ENCODE measurements around the gene CD47. TPM values are rescaled to one million over a fixed set of nuclear protein-coding genes. Genes with fewer than 3 reads are reported as not detected.

The CD47 gene
- total RNA-seq, 1 donor from 2014 or later: 102 TPM

- Mint-ChIP-seq H3K27ac (peak overlapping the region; percentile 7), H3K36me3 (peaks cover 2% of the 10 kb centered on the region), H3K4me3 (no peak overlapping the region), H3K9me3 (peaks cover 7% of the 10 kb centered on the region), H3K4me1 (peaks cover 16% of the 10 kb centered on the region), H3K27me3 (ENCODE audit: insufficient read depth, low read depth) (peaks cover 4% of the 10 kb centered on the region)
- Histone ChIP-seq H3K27ac (no peak overlapping the region), H3K79me2 (ENCODE audit: low read depth) (no peaks in the 10 kb centered on the region), H3K4me3 (no peak overlapping the region), H3K9ac (no peak overlapping the region), H3K36me3 (no peaks in the 10 kb centered on the region), H3K9me3 (ENCODE audit: low read depth) (no peaks in the 10 kb centered on the region), H4K20me1 (ENCODE audit: low read depth) (no peaks in the 10 kb centered on the region), H3F3A (ENCODE audit: low read depth) (no peaks in the 10 kb centered on the region), H3K4me1 (no peaks in the 10 kb centered on the region), H3K27me3 (no peaks in the 10 kb centered on the region), H2AFZ (replicated peaks) (peak overlapping the region; percentile 12), H3K4me2 (no peak overlapping the region)
- DNase-seq (ENCODE audit: low spot score): peak; percentile 21
- TF ChIP-seq EZH2phosphoT487 (IDR thresholded peaks at IDR 0.05) (no peak), EZH2 (IDR thresholded peaks at IDR 0.05) (no peak)
- TF ChIP-seq, protein P1, sequence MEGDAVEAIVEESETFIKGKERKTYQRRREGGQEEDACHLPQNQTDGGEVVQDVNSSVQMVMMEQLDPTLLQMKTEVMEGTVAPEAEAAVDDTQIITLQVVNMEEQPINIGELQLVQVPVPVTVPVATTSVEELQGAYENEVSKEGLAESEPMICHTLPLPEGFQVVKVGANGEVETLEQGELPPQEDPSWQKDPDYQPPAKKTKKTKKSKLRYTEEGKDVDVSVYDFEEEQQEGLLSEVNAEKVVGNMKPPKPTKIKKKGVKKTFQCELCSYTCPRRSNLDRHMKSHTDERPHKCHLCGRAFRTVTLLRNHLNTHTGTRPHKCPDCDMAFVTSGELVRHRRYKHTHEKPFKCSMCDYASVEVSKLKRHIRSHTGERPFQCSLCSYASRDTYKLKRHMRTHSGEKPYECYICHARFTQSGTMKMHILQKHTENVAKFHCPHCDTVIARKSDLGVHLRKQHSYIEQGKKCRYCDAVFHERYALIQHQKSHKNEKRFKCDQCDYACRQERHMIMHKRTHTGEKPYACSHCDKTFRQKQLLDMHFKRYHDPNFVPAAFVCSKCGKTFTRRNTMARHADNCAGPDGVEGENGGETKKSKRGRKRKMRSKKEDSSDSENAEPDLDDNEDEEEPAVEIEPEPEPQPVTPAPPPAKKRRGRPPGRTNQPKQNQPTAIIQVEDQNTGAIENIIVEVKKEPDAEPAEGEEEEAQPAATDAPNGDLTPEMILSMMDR (IDR thresholded peaks at IDR 0.05): no peak
These were observed 91.5 kb downstream of the CD47 start for GRCh38 chr3:107999215-107999775.

DNA sequence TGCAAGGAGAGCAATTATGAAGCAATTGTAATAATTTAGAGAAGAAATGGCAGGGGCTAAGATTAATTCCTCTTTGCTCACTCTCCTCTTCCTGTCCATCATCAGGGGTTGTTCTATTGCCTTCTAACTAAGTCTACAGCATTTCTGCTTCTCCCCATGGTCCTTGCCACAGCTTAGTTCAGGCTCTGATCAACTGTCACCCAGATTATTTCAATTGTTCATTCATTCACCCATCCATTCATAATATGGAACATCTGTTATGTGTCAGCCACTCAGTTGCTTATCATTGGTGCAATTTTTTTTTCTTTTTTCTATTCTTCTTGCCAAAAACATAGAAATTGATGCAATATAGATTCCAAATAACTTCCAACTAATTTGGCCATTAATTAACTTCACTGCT is 93.2 kb downstream of the CD47 start:
- no peak overlapping the region for H3K4me3 ChIP-seq
- H3K9ac ChIP-seq: no peak overlapping the region
- no peaks in the 10 kb centered on the region for H3K4me1 ChIP-seq
- no peaks in the 10 kb centered on the region for H3K27me3 ChIP-seq
- Mint-ChIP-seq H3K27me3 (ENCODE audit: insufficient read depth, low read depth) (peaks cover 4% of the 10 kb centered on the region), H3K9me3 (peaks cover 7% of the 10 kb centered on the region), H3K36me3 (peaks cover 2% of the 10 kb centered on the region), H3K4me1 (peaks cover 16% of the 10 kb centered on the region), H3K27ac (no peak overlapping the region), H3K4me3 (no peak overlapping the region)
- no peaks in the 10 kb centered on the region for H4K20me1 ChIP-seq (ENCODE audit: low read depth)
- H3K4me2 ChIP-seq: no peak overlapping the region
- no peaks in the 10 kb centered on the region for H3K9me3 ChIP-seq (ENCODE audit: low read depth)
- TF ChIP-seq, protein P1 (IDR thresholded peaks at IDR 0.05): no peak
- no peak for TF ChIP-seq EZH2phosphoT487 (IDR thresholded peaks at IDR 0.05)
- no peak for TF ChIP-seq EZH2 (IDR thresholded peaks at IDR 0.05)
- H2AFZ ChIP-seq (replicated peaks): no peak overlapping the region
- H3K36me3 ChIP-seq: no peaks in the 10 kb centered on the region
- H3K27ac ChIP-seq: no peak overlapping the region
- no peaks in the 10 kb centered on the region for H3F3A ChIP-seq (ENCODE audit: low read depth)
- no peaks in the 10 kb centered on the region for H3K79me2 ChIP-seq (ENCODE audit: low read depth)
- no peak for DNase-seq (ENCODE audit: low spot score)

DNA sequence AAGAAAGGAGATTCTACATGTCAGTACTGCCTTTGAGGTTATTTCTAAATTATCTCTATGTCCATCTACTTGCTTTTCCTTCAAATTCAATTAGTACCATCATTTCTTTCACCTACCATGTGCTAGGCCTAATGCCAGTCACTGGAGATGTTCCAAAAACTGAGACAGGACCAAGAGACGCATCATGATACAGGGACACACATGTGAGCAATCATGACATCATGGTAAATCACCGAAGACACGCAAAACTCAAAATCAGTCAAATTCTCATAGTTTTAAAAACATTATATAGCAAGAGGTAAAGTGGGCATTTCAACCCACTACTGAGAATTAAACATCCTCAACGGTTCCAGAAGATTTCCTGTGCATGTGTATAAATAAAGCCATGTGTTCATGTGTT is 95.0 kb downstream of the CD47 start:
- H3K27me3 ChIP-seq: no peaks in the 10 kb centered on the region
- peaks cover 16% of the 10 kb centered on the region for H3K4me1 Mint-ChIP-seq
- H3K36me3 Mint-ChIP-seq: peaks cover 2% of the 10 kb centered on the region
- no peak for DNase-seq (ENCODE audit: low spot score)
- no peak overlapping the region for H3K4me2 ChIP-seq
- H3K4me1 ChIP-seq: no peaks in the 10 kb centered on the region
- no peaks in the 10 kb centered on the region for H3K9me3 ChIP-seq (ENCODE audit: low read depth)
- no peaks in the 10 kb centered on the region for H3K79me2 ChIP-seq (ENCODE audit: low read depth)
- no peak overlapping the region for H3K27ac Mint-ChIP-seq
- H3K9ac ChIP-seq: no peak overlapping the region
- H3K4me3 Mint-ChIP-seq: no peak overlapping the region
- H3K9me3 Mint-ChIP-seq: peaks cover 7% of the 10 kb centered on the region
- no peak overlapping the region for H3K4me3 ChIP-seq
- H3K27me3 Mint-ChIP-seq (ENCODE audit: insufficient read depth, low read depth): peaks cover 4% of the 10 kb centered on the region
- no peaks in the 10 kb centered on the region for H3F3A ChIP-seq (ENCODE audit: low read depth)
- TF ChIP-seq EZH2 (IDR thresholded peaks at IDR 0.05) (no peak), EZH2phosphoT487 (IDR thresholded peaks at IDR 0.05) (no peak)
- TF ChIP-seq, protein P1 (IDR thresholded peaks at IDR 0.05): no peak
- no peak overlapping the region for H2AFZ ChIP-seq (replicated peaks)
- H3K36me3 ChIP-seq: no peaks in the 10 kb centered on the region
- H4K20me1 ChIP-seq (ENCODE audit: low read depth): no peaks in the 10 kb centered on the region
- no peak overlapping the region for H3K27ac ChIP-seq
